GM21723 (cell line): ENCODE results near the gene PAX5.

Experiments used
- ATAC-seq: cut with Tn5 transposase; IDR thresholded peaks from one replicate; pipeline ENCODE4 v1.9.1; 2021; ENCODE audit warnings: mild to moderate bottlenecking, moderate library complexity; ENCODE audit not compliant: unreplicated experiment

PAX5 gene

GRCh38 chr9:36962691-36963090 is 71.4 kb downstream of the PAX5 start:
- ATAC-seq, result no peak

GRCh38 chr9:36961561-36962325 is 72.3 kb downstream of the PAX5 start:
- ATAC-seq, result no peak

- no peak for ATAC-seq
Observed at GRCh38 chr9:36961051-36961450, 73.0 kb downstream of the PAX5 start.

- no peak for ATAC-seq
Observed at GRCh38 chr9:36960575-36960955, 73.5 kb downstream of the PAX5 start.

- no peak for ATAC-seq
Observed at GRCh38 chr9:36959681-36960574, 74.1 kb downstream of the PAX5 start.

- ATAC-seq, result no peak
Observed at GRCh38 chr9:36956908-36957307, 77.2 kb downstream of the PAX5 start.

GRCh38 chr9:36950389-36950788 is 83.7 kb downstream of the PAX5 start:
- ATAC-seq, result no peak

GRCh38 chr9:36949466-36949865 is 84.6 kb downstream of the PAX5 start:
- no peak for ATAC-seq

- ATAC-seq, result no peak
Observed at GRCh38 chr9:36948051-36948450, 86.0 kb downstream of the PAX5 start.

GRCh38 chr9:36946653-36947052 is 87.4 kb downstream of the PAX5 start:
- ATAC-seq, result no peak

- ATAC-seq, result no peak
Observed at GRCh38 chr9:36945999-36946398, 88.1 kb downstream of the PAX5 start.

- no peak for ATAC-seq
Observed at GRCh38 chr9:36942891-36943290, 91.2 kb downstream of the PAX5 start.

GRCh38 chr9:36941441-36941840 is 92.6 kb downstream of the PAX5 start:
- no peak for ATAC-seq

GRCh38 chr9:36940881-36941280 is 93.2 kb downstream of the PAX5 start:
- ATAC-seq, result no peak

- no peak for ATAC-seq
Observed at GRCh38 chr9:36940500-36940853, 93.6 kb downstream of the PAX5 start.

GRCh38 chr9:36939655-36940499 is 94.2 kb downstream of the PAX5 start:
- no peak for ATAC-seq

GRCh38 chr9:36939214-36939613 is 94.9 kb downstream of the PAX5 start:
- ATAC-seq, result no peak

GRCh38 chr9:36938617-36939016 is 95.5 kb downstream of the PAX5 start:
- ATAC-seq, result no peak

- ATAC-seq, result no peak
Observed at GRCh38 chr9:36937951-36938350, 96.1 kb downstream of the PAX5 start.

- no peak for ATAC-seq
Observed at GRCh38 chr9:36937346-36937745, 96.7 kb downstream of the PAX5 start.

GRCh38 chr9:36936498-36936831 is 97.6 kb downstream of the PAX5 start:
- ATAC-seq, result no peak
